ENCODE data around the gene C1QTNF8.

Gene C1QTNF8

DNA sequence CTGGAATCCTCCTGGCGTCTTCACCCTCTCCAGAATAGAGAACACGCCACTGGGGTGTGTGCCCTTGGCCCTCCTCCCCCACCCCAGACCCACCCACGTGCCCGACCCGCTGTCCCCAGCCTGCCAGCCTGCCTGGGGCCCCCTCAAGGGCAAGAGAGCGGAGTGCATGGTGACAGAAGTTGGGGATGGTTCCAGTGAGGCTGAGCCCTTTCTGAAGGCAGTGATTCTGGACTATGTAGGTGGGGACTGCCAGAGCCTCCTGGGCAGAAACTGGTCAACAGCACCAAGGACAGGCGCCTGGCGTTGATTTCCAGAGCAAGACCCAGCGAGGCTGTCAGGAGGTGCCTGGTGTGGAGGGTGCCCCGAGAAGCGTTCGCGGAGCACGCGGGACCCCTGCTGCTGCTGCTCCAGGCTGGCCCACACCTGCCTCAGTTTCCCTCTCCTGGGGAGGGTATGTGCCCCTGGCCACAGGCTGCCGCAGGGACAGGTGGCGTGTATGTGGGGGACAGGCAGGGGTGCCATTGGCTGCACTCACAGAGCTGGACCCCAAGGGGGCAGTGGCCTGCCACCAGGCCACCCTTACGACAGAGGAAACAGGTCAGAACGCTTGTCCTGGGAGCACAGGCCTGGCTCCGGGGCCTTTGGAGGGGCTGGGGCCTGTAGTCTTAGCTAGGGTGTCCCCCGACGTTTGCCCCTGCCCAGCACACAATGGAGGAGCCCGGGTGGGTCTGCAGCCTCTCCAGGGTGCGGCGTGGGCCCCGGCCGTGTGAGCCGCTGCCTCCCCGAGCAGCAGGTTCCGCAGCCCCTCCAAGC, 22.3 kb downstream of the C1QTNF8 start:
- DNase-seq = no peak

DNA sequence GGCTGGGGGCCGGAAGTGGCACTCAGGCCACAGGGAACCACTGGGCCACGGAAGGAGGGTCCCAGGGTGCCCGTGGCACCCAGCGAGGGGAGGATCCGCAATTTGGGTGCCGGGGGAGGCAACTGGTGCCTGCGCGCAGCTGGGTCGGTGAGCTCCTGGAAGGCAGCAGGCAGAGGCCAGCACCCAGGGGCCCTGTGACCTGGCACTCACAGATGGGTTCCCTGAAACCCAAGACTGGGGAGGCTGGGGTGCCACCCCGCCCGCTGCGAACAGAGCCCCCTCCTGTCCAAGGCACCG, 22.8 kb downstream of the C1QTNF8 start:
- DNase-seq = no peak

DNA sequence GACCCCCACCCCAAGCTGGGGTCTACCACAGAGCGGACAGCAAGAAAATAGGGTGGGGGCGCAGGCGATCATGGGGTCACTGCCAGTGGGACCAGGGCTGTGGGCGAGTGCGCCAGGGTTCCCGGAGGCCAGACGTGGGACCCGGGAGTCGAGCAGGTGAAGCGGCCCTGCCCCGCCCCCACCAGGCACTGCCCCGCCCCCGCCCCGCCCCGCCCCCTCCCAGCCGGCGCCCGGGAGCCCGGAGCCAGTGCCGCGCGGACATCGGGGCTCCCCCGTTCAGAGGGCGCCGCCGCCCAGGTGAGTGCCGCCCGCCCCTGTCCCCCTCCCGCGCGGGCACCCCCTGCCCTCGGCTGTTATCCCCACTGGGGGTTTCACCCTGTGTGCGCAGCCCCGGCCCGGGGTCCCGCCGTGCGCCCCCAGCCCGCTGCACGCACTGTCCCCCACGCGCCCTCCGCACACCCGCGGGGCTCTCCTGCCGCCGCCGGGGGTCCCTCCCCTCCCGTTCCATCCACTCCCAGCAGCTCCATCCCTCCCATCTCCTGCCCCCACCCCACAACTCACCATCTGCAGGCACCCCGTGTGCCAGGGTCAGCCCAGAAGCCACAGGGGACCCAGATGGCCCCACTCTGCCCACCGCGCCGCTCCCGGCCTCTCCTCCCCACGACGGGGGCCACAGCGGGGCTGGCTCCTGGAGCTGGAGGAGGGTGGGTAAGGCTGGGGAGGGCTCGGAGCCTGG, 23.4 kb downstream of the C1QTNF8 start, which contains the start of gene SSTR5:
Gene SSTR5 (plus strand): TSS at position 222 of the 736 bp plus-strand sequence. CDS start 6,122 bp downstream, outside the sequence.
- no peak for DNase-seq

DNA sequence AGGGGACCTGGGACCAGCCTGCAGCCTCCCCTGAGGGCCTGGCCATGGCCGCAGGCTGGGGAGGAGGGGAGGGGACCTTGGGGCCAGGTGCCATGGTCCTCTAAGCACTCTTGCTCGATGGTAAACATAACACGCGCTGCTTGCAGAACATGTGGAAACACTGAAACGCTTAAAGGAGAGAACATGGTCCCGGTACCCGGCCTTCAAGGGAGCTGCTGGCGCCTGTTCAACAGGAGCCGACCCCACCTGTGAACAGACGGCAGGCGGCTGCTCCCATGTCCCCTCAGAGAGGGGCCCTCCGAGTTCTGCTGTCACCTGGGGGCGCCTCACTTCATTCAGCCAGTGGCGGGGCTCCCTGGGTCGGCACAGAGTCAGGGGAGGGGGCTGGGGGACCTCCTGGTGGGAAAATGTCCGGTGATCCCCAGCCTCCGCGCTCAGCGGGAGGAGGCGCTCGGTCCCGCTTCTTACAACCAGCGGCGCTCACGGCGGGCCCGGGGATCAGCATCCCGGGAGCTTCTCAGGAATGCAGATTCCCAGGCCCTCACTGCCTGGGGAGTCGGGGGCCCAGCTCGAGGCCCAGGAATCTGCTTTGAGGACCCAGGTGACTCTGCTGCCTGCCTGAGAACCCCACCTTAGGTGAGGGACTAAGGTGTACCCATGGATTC, 24.4 kb downstream of the C1QTNF8 start:
- no peak for DNase-seq

DNA sequence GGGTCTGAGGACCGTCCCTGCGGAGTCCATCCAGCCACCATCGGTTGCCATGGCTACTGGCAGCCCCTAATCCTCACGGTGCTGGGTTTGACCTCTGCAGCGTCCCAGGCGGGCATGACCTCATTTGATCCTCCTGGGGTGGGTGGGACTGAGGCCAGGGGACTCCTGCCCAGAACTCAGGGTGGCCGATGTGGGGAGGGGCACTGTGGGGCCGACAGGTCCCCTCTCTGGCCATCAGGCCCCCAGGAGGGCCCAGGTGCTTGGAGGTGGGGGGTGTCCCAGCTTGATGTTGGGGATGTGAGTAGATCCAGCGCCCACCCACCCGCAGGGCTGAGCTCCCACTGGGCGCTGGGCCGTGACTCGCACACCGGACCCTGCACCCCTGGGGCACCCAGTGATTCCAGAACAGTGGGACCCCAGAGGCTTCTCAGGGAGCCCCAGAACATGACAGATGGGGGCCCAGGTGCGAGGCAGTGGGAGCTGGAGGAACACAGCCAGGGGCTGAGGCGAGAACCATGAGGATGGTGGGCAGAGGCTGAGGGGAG, 25.1 kb downstream of the C1QTNF8 start:
- no peak for DNase-seq

DNA sequence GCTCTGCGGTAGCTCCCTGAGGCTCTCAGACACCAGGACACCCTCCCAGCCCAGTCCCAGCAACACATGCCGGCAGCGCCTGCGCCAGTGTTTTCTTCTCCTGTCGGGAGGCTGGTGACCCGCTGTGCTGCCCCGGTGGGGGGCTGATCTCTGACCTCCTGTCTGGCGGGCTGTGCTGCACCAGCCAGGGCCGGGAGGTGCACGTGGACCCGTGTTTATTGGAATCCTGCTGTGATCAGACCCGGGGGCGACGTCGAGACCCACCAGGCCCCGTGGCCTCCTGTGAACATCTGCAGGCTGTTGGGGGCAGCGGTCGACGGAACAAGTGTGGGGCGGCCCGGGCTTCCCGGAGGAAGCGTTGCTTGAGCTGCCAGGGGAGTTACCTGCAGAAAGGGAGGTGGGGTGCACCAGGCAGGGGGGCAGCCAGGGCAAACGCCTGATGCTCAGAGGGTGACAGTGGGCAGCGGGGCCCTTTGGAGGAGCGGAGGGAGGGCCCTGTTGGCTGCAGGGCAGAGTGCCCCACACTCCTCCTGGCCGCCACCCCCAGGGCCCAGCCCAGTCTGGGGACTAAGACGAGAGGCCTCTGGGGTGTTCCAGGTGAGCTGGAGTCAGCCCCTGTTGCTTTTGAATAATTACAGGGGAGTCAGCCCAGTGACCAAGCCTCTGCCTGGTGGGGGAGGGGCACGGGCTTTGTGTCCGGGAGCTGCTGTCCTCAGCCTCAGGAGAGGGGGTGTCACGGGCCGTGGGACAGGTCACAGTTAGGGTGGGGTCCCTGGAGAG, 25.8 kb downstream of the C1QTNF8 start:
- DNase-seq = no peak

DNA sequence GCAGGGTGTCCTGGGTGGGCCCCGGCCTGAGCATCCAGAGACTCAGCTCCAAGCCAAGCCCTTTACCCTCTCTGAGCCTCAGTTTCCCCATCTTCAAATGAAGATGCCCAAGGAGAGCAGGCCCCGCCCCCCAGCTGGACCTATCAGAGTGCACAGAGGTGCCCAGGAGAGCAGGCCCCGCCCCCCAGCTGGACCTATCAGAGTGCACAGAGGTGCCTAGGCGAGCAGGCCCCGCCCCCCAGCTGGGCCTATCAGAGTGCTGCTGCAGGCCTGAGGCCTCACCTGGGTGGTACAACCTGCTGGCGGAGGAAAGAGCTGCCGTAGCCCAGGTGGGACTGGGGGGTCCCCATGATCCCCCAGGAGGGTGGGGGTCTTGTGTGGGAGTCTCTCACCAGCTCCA, 26.9 kb downstream of the C1QTNF8 start:
- DNase-seq = no peak

GRCh38 chr16:1068451-1068850, 27.6 kb downstream of the C1QTNF8 start:
- no peak for DNase-seq

- no peak for DNase-seq
Observed at GRCh38 chr16:1067629-1068028, 28.4 kb downstream of the C1QTNF8 start.

- no peak for DNase-seq
Observed at GRCh38 chr16:1066584-1067172, 29.4 kb downstream of the C1QTNF8 start.

- no peak for DNase-seq
Observed at GRCh38 chr16:1065469-1066128, 30.4 kb downstream of the C1QTNF8 start.

GRCh38 chr16:1063728-1064127, 32.3 kb downstream of the C1QTNF8 start:
- DNase-seq = no peak

DNA sequence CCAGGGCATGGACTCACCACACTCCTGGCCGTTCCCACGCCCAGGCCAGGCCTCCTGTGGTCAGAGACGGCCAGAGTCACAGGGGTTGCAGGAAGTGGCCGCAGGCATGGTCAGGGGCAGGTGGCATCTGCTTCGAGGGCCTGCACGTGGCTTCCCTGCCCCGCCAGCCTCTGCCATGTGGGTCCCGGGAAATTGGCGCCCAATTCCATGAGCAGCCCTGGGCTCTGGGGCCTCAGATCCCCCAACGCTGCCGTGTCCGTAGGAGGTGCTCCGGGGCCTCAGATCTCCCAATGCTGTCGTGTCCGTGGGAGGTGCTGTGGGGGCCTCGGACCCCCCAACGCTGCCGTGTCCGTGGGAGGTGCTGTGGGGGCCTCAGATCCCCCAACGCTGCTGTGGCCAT, 33.1 kb downstream of the C1QTNF8 start:
- DNase-seq = no peak

GRCh38 chr16:1061769-1062505, 34.1 kb downstream of the C1QTNF8 start:
- no peak for DNase-seq

GRCh38 chr16:1060416-1061340, 35.4 kb downstream of the C1QTNF8 start:
- DNase-seq = no peak

- no peak for DNase-seq
Observed at GRCh38 chr16:1059310-1059709, 36.7 kb downstream of the C1QTNF8 start.

DNA sequence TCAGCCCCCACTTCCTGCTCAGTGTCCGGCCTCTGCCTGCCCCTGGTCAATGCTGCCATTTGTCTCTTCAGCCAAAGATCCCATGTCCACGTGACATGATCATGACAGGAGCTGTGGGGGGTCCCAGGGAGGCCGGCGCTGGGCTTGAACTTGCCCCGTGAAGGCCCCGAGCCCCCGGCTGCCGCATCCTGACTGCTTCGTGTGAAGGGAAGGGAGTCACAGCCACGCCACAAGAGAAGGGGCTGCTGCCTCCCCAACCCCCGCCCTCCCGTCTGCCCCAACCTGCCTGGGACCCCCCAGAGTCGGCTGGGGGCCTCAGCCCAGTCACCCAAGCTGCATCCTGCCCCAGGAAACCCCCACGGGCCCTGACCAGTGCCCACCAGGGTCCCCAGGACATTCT, 37.8 kb downstream of the C1QTNF8 start:
- no peak for DNase-seq

DNA sequence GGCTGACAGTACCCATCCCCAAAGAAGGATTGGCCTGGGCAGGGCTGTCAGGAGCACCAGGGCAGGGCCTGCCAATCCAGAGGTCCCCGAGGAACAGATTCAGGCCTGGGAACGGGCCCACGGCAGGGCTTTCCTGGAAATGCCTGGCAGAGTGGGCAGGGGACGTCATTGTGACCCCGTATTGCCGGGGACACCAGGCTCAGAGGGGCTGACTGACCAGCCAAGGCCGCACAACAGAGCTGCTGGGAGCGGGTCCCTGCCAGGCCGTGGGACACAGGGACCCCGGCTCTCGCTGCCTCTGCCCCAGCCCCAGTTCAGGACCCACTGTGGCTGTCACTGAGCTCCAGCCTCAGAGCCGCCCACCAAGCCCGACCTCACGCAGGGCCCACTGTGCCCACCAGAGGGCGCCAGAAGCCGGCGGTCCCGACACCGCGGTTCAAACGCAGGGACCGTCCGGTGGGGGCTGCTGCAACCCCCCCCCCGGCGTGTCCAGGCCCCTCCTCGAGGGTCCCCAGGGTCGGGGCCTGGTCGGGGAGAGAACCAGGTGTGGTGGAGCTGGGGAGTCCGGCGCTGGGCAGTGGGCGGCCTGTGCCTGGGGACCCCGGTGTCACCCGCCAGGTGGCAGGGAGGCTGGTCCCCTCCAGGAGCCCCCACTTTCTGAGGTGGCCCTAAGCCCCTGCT, 38.7 kb downstream of the C1QTNF8 start:
- DNase-seq = no peak

DNA sequence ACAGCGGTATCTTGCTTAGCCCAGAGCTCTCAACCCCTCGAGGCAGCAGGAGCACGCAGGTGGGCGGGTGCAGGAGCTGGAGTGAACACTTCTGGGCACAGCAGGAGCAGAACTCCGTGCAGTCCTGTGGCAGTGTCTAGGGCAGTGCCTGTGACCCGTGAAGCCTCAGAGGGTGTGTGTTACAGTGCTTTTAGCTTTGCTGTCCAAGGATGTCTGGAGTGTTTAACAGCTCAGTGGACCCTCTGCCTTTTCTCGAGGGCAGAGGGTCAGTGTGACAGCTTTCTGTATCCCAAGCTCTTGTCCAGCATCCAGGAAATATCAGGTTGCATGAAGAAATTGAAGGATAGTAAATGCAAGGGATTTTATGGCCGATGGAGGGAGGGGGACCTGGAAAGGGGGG, 39.8 kb downstream of the C1QTNF8 start:
- no peak for DNase-seq

All from NCI-H2081 treated with DMSO at 0.1 percent for 48 hours (cell line).